Measurements from ENCODE around the gene GIPC1.
A peak's percentile ranks its signal among the peaks of the same experiment; 100 is the strongest.

Gene GIPC1

DNA sequence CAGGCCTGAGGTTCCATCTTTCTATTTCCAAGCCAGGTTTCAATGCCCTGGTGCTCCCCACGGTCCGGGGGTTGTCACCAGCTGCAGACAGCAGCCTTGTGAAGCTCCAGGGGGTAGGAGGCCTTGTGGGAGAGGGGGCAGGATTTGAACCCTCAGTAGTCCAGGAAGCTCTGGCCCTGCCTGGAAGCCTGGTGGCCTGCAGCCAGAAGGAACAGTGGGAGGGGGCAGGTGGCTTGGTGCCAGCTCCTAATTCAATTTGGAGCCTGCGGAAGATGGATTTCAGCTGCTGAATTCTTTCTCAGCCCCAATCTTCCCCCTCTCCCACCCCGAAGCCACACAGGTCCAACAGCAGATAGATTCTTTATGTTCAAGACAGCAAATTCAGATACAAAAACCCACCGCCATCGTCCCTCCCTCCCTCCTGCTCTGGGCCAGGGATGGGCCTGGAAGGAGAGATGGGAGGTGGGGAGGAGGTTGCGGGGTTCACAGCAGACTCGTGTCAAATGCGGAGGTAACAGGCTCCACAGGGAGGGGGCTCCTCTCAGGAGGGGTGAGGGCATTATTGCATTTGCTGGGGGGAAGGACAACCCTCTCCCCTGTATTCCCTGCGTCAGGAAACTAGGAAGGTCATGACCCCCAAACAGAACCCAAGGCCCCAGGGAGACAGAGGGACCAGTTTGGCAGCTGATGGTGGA, 18.4 kb downstream of the GIPC1 start:
- no peak for TF ChIP-seq CTCF (IDR thresholded peaks at IDR 0.05; ENCODE audit: extremely low read depth, missing control alignments)
- no peak for DNase-seq (ENCODE audit: low spot score)

DNA sequence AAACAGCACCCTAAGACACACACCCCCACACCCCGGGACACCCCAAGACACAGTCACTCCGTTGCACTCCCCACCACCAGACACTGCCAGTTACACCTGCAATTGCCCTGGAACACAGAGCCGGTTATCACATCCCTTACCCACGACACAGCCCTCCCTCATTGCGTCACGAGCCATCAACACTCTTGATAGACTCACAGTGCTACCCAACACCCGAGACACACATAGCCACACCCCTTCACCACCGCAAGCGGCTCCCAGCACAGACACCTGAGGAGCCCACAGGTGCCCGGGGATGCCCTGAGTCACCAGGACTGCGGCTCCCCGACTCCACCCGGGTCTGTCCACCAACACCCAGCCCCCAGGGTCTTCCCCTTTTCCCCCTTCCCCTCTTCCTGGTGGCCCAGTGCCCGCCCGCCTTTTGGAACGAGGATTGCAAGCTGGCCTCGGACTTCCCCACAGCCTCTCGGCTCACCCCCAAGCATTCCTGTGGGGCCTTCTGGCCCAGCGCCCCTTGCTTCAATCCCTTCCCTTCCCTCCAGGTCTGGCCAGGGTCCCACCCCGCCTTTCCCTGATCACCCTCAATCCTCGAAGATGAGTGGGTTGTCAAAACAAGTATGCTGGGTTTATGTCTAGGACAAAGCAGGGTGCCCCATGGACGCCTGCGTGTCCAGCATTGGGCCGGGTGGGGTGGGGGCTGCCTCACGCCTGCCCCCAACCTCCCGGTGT, 19.1 kb downstream of the GIPC1 start:
- peak; percentile 38 for DNase-seq (ENCODE audit: low spot score)
- TF ChIP-seq CTCF (IDR thresholded peaks at IDR 0.05; ENCODE audit: extremely low read depth, missing control alignments): no peak

DNA sequence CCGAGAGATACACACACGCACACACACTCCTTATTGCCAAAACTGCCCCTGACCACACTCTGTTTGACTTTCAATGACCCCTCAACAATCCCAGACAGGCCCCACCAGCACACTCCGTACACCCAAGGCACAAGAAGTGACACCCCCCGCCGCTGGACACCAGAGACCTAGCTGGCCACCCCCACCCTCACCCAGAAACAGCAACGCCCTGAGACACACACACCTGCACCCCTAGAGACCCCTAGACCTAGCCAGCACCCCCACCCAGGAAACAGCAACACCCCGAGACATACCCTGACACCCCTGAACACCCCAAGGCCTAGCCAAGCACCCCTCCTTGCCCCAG, 19.6 kb downstream of the GIPC1 start:
- no peak for TF ChIP-seq CTCF (IDR thresholded peaks at IDR 0.05; ENCODE audit: extremely low read depth, missing control alignments)
- no peak for DNase-seq (ENCODE audit: low spot score)

DNA sequence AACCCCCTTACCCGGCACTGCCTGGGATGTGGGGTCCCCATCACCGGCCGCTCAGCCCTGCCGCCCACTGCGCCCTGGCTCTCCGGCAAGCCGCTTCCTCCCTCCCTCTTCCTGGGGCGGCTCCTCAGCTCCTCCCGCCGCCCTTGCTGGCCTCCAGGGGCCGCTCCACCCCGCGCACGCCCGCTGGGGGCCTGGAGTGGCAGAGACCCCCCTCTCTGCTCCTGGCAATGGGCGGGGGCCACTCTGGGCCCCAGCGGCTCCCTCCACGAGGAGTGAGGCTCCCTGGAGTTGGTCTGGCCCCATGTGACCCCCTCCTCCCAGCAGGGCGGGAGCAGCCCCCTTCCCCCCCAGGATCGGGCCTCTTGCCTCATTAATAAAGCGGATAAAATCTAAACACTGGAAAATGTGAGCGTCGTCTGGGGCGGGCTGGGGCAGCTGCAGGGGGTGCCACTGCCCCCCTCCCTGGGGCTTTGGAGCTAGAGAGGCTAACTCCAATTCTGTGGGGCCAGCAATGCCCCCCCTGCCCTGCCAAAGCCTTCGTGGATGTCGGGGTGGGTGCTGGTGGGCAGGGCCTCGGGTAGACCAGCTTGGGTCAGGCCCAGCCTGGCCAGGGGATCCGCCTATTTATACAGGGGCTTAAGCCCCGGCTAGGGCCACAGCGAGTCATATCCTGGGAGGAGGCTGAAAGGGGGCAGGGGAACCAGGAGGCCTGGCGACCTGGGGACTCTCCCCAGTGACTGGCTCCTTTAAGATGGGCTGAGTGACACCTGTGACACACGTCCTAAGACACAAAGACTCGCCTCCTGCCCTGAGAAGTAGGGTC, 20.5 kb downstream of the GIPC1 start, which contains the start of gene PTGER1:
TSS of gene PTGER1 (minus strand) at position 104 of the 823 bp plus-strand sequence. CDS start 1,034 bp downstream, outside the sequence.
- DNase-seq (ENCODE audit: low spot score): peak; percentile 68
- no peak for TF ChIP-seq CTCF (IDR thresholded peaks at IDR 0.05; ENCODE audit: extremely low read depth, missing control alignments)

- DNase-seq (ENCODE audit: low spot score): peak; percentile 44
- no peak for TF ChIP-seq CTCF (IDR thresholded peaks at IDR 0.05; ENCODE audit: extremely low read depth, missing control alignments)
Measured at GRCh38 chr19:14474827-14475226, 21.1 kb downstream of the GIPC1 start.

- DNase-seq (ENCODE audit: low spot score): peak; percentile 48
- TF ChIP-seq CTCF (IDR thresholded peaks at IDR 0.05; ENCODE audit: extremely low read depth, missing control alignments): no peak
Measured at GRCh38 chr19:14473978-14474578, 21.8 kb downstream of the GIPC1 start.

Measured in GM20000 (cell line).